Ecto neural progenitor cell (in vitro differentiated cells): ENCODE measurements around the gene RNF20.
"Not testable (repeated sequence)": the region's sequence is repeated elsewhere in the genome, so short reads cannot be mapped to it uniquely, and the experiment has no call there.

Source experiments
- DNase-seq: peaks from one replicate; pipeline ENCODE4 v3.0.0-alpha.2; 2018; ENCODE audit warnings: low spot score

RNF20 gene

GRCh38 chr9:101533334-101534204 is at the start of gene RNF20:
RNF20 (plus strand) TSS chr9:101533853; CDS start chr9:101535424, 1,571 bp downstream.
- DNase-seq = peak; percentile 98

GRCh38 chr9:101484046-101484445 is 49.6 kb upstream of the RNF20 start:
- no peak for DNase-seq

GRCh38 chr9:101485924-101486692 is 47.5 kb upstream of the RNF20 start:
- peak; percentile 74 for DNase-seq

DNA sequence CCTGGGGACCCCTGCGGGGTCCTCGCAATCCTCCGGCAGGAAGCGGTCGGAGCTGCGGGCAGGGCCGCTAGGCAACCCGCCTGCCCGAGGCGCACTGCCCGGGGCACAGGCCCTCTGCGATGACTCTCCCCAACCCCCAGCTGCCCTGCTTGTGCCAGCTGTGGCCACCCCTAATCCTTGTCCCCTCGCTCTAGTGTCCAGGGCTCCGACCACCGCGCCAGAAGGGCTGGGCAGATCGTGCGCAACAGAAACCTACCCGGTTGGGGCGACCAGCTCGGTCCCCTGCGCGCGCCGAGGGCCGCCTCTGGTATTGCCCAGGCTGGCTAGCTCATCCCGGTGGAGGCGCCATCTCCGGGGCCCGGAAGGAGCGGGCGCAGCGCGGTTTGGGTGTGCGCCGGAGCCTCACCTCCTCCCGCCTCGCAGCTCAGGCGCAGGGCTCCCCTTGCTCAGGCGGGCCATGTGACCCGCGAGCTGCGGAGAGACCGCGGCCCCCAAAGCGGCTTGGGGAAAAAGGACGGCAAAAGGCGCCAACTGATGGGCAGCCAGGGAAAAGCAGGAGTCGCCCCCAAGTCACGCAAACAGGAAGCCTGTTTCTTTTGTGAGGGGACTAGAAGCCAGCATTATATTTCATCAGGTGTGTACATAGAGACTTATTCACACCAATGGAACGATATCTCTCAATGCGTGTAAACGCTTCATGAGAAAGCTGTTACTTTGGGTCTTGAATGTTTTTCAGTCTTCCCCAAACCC is 46.8 kb upstream of the RNF20 start:
- peak; percentile 83 for DNase-seq

GRCh38 chr9:101487443-101487840 is 46.2 kb upstream of the RNF20 start:
- no peak for DNase-seq

GRCh38 chr9:101495810-101496209 is 37.8 kb upstream of the RNF20 start:
- no peak for DNase-seq

DNA sequence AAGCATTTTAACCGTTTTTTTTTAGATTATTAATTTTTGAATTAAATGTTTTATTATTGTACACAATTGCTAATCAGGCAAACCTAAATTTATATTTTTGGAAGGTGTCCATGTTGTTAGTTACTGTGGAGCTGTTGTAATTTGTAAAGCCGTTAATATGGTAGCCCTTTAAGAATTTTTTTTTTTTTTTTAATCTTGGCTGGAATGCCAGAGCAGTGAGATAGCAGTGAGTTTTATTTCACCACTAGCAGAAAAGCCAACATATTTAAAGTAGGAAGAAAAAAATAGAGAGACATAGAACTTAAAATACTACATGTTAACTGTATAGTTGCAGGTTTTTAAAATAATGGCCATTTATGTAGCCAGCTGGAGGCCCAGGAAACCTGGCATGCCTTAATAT is 35.3 kb upstream of the RNF20 start:
- DNase-seq = no peak

- DNase-seq = no peak
These were observed 29.5 kb upstream of the RNF20 start for GRCh38 chr9:101504188-101504587.

GRCh38 chr9:101508211-101508610 is 25.4 kb upstream of the RNF20 start:
- DNase-seq = no peak

DNA sequence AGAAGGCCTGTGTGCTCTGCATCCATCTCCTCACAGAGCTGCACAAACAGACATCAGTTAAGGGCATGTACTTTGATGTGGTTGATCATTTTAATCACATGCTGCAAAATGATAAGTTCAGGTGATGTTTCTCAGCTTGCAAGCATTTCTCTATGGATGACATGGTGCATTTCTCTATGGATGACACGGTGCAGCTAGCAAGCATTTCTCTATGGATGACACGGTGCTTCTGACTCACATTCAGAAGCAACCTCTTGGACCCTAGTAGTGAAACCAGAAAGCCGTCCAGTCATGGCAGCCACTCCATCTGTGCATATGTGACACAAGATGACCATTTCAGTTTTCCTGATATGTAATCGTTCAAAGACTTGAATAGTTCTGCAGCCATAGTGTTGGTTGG is 24.1 kb upstream of the RNF20 start:
- no peak for DNase-seq

DNA sequence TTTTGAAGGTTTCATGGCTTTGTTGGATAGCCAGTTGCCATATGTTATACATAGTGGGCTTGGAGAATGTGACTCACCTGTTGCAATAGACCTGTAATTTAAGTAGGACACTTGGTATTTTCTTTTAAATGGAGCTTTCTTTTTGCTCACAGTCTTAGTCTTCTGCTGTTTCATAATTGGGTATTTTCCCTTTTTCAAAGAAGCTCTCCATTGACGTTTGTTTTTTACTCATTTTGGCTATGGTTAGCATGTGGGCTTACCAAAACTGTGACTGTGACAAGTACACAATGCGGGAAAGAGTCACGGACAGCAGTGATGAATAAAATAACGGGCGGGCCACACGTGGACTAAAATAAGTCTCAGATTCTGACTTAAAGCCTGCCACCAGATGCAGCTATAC is 23.2 kb upstream of the RNF20 start:
- DNase-seq = no peak

- DNase-seq = no peak
These were observed 22.6 kb upstream of the RNF20 start for GRCh38 chr9:101511009-101511408.

DNA sequence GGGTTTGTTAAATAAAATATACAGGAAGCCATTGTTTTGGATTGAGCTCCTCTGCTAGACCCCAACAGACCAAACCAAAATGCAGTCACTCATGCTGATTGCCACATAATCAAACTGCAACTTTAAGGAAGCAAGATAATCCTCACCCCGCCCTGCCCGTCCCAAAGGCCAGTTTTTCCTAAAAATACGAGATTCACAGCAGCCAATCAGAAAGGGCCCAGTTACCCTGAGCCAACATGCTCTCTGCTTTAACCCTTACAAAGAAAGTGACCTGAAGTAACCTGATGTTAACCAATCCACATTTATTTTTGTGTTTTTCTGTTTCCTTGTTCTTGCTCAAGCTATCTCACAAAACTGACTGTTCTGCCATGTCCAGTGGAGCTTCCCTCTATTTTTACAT is 21.5 kb upstream of the RNF20 start:
- DNase-seq = no peak

- no peak for DNase-seq
These were observed 20.3 kb upstream of the RNF20 start for GRCh38 chr9:101513351-101513750.

DNA sequence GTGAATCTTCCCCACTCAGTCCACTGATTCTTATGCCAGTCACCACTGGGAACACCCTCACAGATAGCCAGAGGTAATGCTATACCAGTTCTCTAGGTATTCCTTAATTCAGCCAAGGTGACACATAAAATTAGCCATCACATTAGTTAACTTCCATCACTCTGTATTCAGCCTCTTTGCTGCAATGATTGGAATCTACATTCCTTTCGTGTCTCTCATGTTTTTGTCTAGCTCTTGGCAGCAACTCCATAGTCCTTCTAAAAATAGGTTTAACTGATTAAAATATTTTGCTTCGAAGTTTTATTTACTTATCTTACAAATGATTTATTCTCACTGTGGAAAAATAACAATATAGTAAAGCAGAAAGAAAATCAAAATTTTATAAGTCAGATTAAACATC is 19.6 kb upstream of the RNF20 start:
- no peak for DNase-seq

DNA sequence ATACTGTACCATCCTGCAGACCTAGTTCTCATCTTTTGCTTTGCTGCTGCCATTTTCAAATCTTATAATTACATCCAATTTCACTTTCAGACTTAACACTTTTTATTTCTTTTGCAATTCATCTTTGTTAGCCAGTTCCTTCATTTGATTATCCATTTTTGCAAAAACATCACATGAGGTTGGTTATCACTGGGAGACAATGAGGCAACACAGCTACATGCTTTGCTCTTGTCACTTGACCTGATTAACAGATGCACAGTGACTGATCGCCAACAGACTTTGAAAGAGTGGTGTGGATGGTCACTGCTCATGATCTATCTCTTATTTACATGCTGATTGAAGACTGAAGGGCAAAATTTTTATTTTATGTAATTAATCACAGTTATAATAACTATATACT is 17.0 kb upstream of the RNF20 start:
- DNase-seq = no peak

GRCh38 chr9:101518489-101518888 is 15.2 kb upstream of the RNF20 start:
- DNase-seq = not testable (repeated sequence)

- DNase-seq = no peak
These were observed 9.3 kb upstream of the RNF20 start for GRCh38 chr9:101524371-101524770.

DNA sequence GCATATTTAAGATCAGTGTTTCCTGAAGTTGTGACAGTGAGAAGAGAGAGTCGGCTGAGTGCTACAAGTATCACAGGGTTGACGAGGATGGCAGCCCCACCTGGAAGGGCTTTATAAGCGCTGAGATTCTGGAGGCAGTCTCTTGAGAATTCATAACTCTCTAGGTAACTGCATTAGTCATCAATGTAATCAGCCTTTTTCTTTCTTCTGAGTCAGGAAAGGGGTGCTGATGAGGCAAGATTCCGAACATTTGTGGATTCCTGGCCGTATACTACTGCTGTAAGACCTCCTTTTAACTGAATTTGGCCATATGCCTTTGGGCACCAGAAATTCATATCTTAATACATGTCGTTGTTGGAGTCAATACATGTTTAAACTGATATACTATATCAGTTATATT is 6.6 kb upstream of the RNF20 start:
- no peak for DNase-seq

GRCh38 chr9:101528015-101528414 is 5.6 kb upstream of the RNF20 start:
- no peak for DNase-seq

DNA sequence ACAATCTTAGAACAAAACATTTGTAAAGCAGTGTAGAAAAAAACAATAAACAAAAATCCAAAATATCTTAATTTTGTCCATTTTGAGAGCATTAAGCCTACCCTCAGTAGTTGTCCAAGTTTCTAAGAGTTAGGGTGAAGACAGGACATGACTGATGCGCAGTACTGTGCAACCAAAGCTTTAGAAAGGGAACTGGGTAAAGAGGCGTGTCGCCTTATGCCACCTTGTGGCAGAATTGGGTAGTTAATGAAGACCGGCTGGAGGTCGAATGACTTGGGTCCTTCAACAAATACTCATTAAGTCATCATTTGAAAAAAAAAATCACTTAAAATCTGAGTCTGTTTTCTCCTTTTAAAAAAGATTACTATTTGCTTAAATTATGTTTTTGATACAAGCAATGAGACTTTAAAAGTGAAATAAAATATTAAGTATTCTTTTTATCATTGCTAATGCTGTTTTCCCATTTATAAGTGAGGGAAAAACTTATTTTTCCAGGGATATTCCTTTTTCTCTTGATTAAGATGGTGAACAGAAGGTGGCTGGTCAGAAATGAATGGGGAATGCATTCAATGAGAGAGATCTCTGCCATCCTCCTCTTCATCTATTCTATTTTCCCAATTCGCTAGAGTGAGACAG is 3.5 kb upstream of the RNF20 start:
- peak; percentile 68 for DNase-seq

DNA sequence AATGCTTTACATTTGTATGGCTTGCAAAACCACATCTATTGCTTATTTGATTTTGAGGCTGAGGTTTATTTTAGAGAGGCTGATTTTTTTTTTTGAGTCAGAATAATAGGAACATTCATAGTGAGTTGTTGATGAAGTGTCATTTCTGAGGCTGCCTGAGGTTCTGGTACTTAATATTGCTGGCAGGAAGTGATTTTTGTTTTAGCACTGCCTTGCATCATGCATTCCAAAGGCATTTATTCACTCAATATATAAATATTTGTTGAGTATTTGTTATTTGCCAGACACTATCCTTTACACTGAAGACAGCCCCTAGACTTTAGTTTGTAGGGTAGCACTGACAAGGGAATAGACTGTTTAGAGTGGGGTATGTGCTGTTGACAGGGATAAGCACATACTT is 2.7 kb downstream of the RNF20 start:
- DNase-seq = no peak
